ENCODE results near the gene CXCL1.
"Not testable (repeated sequence)": the region's sequence is repeated elsewhere in the genome, so short reads cannot be mapped to it uniquely, and the experiment has no call there.

Gene CXCL1

GRCh38 chr4:73896416-73896815 lies 27.2 kb downstream of the CXCL1 start:
- H3F3A ChIP-seq (ENCODE audit: insufficient read depth): no peaks in the 10 kb centered on the region
- H4K20me1 ChIP-seq (ENCODE audit: low read depth, low read length): no peaks in the 10 kb centered on the region
- no peak overlapping the region for H3K9ac ChIP-seq (ENCODE audit: low read length)
- no peaks in the 10 kb centered on the region for H3K9me2 ChIP-seq (replicated peaks; ENCODE audit: insufficient read depth, low read length)
- no peak overlapping the region for H3K27ac ChIP-seq (ENCODE audit: low read depth, low read length)
- H2AFZ ChIP-seq (ENCODE audit: low read depth, low read length, severe bottlenecking): no peak overlapping the region
- no peaks in the 10 kb centered on the region for H3K27me3 ChIP-seq (ENCODE audit: low read length)
- H3K4me3 ChIP-seq (ENCODE audit: insufficient read depth, low read length, poor library complexity, severe bottlenecking): no peak overlapping the region
- no peaks in the 10 kb centered on the region for H3K36me3 ChIP-seq (ENCODE audit: low read length)
- TF ChIP-seq EZH2phosphoT487 (conservative IDR thresholded peaks at IDR 0.05; ENCODE audit: low read length) (no peak), CTCF (IDR thresholded peaks at IDR 0.05; ENCODE audit: insufficient read depth, low read length, poor library complexity, severe bottlenecking) (no peak)
- H3K79me2 ChIP-seq (ENCODE audit: insufficient read depth, low read length): no peaks in the 10 kb centered on the region
- no peak overlapping the region for H3K4me2 ChIP-seq (ENCODE audit: low read depth, low read length, poor library complexity, severe bottlenecking)
- H3K9me3 ChIP-seq (ENCODE audit: insufficient read depth, low read length): no peaks in the 10 kb centered on the region

GRCh38 chr4:73897380-73898136 lies 28.4 kb downstream of the CXCL1 start:
- Histone ChIP-seq H3K4me2 (ENCODE audit: low read depth, low read length, poor library complexity, severe bottlenecking) (no peak overlapping the region), H3F3A (ENCODE audit: insufficient read depth) (no peaks in the 10 kb centered on the region), H3K9me3 (ENCODE audit: insufficient read depth, low read length) (no peaks in the 10 kb centered on the region), H3K27ac (ENCODE audit: low read depth, low read length) (no peak overlapping the region), H3K79me2 (ENCODE audit: insufficient read depth, low read length) (no peaks in the 10 kb centered on the region), H4K20me1 (ENCODE audit: low read depth, low read length) (no peaks in the 10 kb centered on the region), H3K36me3 (ENCODE audit: low read length) (no peaks in the 10 kb centered on the region), H3K27me3 (ENCODE audit: low read length) (no peaks in the 10 kb centered on the region), H3K9me2 (replicated peaks; ENCODE audit: insufficient read depth, low read length) (no peaks in the 10 kb centered on the region), H3K4me3 (ENCODE audit: insufficient read depth, low read length, poor library complexity, severe bottlenecking) (no peak overlapping the region), H2AFZ (ENCODE audit: low read depth, low read length, severe bottlenecking) (no peak overlapping the region), H3K9ac (ENCODE audit: low read length) (no peak overlapping the region)
- no peak for TF ChIP-seq EZH2phosphoT487 (conservative IDR thresholded peaks at IDR 0.05; ENCODE audit: low read length)
- TF ChIP-seq CTCF (IDR thresholded peaks at IDR 0.05; ENCODE audit: insufficient read depth, low read length, poor library complexity, severe bottlenecking): no peak

GRCh38 chr4:73899338-73899737 lies 30.1 kb downstream of the CXCL1 start:
- H3K4me3 ChIP-seq (ENCODE audit: insufficient read depth, low read length, poor library complexity, severe bottlenecking); H3K27ac ChIP-seq (ENCODE audit: low read depth, low read length); H4K20me1 ChIP-seq (ENCODE audit: low read depth, low read length); H3K9ac ChIP-seq (ENCODE audit: low read length); H3K79me2 ChIP-seq (ENCODE audit: insufficient read depth, low read length); H2AFZ ChIP-seq (ENCODE audit: low read depth, low read length, severe bottlenecking); H3K9me3 ChIP-seq (ENCODE audit: insufficient read depth, low read length); H3F3A ChIP-seq (ENCODE audit: insufficient read depth); H3K36me3 ChIP-seq (ENCODE audit: low read length); H3K4me2 ChIP-seq (ENCODE audit: low read depth, low read length, poor library complexity, severe bottlenecking); H3K9me2 ChIP-seq (replicated peaks; ENCODE audit: insufficient read depth, low read length); H3K27me3 ChIP-seq (ENCODE audit: low read length): not testable (repeated sequence)

GRCh38 chr4:73901031-73901430 lies 31.8 kb downstream of the CXCL1 start:
- Histone ChIP-seq H3K9ac (ENCODE audit: low read length) (no peak overlapping the region), H4K20me1 (ENCODE audit: low read depth, low read length) (no peaks in the 10 kb centered on the region), H3K9me2 (replicated peaks; ENCODE audit: insufficient read depth, low read length) (no peaks in the 10 kb centered on the region), H2AFZ (ENCODE audit: low read depth, low read length, severe bottlenecking) (no peak overlapping the region), H3K79me2 (ENCODE audit: insufficient read depth, low read length) (no peaks in the 10 kb centered on the region), H3K27ac (ENCODE audit: low read depth, low read length) (no peak overlapping the region), H3K27me3 (ENCODE audit: low read length) (no peaks in the 10 kb centered on the region), H3F3A (ENCODE audit: insufficient read depth) (no peaks in the 10 kb centered on the region), H3K4me3 (ENCODE audit: insufficient read depth, low read length, poor library complexity, severe bottlenecking) (no peak overlapping the region), H3K36me3 (ENCODE audit: low read length) (no peaks in the 10 kb centered on the region), H3K4me2 (ENCODE audit: low read depth, low read length, poor library complexity, severe bottlenecking) (no peak overlapping the region), H3K9me3 (ENCODE audit: insufficient read depth, low read length) (no peaks in the 10 kb centered on the region)
- TF ChIP-seq EZH2phosphoT487 (conservative IDR thresholded peaks at IDR 0.05; ENCODE audit: low read length): no peak
- no peak for TF ChIP-seq CTCF (IDR thresholded peaks at IDR 0.05; ENCODE audit: insufficient read depth, low read length, poor library complexity, severe bottlenecking)
